ENCODE results near the gene SATB1. TPM values are rescaled to one million over a fixed set of nuclear protein-coding genes. Genes with fewer than 3 reads are reported as not detected.

Gene SATB1
- polyA plus RNA-seq, 3 donors, result 5.3 to 14.6 (median 13.8) TPM

DNA sequence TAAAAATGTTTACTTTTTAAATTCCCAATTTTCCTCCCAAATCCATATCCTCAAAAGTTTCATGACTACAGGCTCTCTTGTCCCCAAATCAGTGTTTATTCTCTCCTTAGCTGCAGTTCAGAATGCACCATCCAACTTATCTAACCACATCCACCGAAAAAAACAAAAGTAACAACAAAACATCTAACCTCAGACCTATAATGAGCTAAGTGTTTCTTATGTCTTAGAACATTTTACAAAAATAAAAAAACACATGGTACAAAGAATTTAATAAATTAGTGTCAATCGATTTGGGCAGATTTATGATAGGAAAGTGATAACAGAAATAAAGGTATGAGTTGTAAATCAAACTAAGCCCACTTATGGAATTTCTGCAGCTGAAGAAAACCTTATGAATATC, 13.6 kb downstream of the SATB1 start:
- H3K27ac ChIP-seq (ENCODE audit: low read depth, low read length), result no peak overlapping the region
- WGBS, 3 donors, result 78 to 87% (median 86%) methylated on average over 2 of the region's 2 CpGs

DNA sequence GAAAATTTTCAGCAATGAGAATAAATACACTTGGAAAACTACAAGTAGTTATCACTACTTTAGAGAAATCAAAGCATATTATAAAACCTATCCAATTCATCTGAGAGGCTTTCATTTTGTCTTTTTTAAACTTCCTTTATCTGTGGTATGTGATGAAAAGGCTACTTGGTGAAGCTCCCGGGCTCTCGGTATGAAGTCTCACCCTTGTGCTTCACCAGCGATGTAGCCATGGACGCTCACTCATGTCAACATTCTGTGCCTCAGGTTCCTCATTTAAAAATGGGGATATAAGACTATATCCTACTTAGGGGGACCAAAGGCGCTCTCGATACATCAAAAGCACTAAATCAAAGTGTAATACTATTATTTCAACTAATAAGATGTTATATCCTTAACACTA, 14.9 kb downstream of the SATB1 start:
- H3K27ac ChIP-seq (ENCODE audit: low read depth, low read length), result no peak overlapping the region
- WGBS, 3 donors, result 79 to 96% (median 89%) methylated on average over 6 of the region's 6 CpGs

DNA sequence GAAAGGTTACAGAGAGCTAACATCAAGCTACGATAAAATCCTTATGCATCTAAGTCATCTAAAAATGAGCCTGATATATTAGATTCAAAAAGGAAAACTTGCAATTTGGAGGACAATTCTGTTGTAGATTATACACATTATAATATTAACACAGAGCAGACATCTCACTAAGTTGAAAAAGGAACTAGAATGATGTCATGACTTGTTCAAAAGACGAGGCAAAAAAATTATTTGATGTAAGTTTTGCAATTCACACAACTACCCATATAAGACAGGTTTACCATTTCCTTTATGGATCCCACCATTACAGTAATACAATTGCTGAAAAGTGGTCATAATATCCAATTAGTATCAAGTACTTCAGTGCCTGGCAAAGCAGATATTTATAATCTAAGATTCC, 15.9 kb downstream of the SATB1 start:
- WGBS, 3 donors, result 73 to 88% (median 74%) methylated on average over 2 of the region's 2 CpGs
- H3K27ac ChIP-seq (ENCODE audit: low read depth, low read length), result no peak overlapping the region

GRCh38 chr3:18405141-18405540, 20.0 kb downstream of the SATB1 start:
- H3K27ac ChIP-seq (ENCODE audit: low read depth, low read length), result no peak overlapping the region
- 69 to 83% (median 71%) methylated on average over 3 of the region's 3 CpGs for WGBS, 3 donors

DNA sequence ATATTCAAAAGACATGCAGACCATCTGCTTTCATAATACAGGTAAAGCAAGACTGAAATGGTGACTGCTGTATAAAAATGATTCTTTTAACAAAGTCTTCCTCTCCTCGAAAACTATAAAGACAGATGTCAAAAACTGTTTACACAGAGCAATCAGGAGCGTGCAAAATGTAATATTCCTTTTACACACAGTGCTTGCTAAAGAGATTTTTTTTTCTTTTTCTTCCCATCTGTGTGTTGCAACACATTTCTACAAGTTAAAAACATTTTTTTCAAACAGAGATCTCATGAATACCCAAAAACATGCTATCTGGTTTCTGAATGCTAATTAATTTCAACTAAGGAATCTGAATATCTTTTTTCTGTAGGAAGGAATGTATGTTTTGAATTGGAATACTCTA, 22.1 kb downstream of the SATB1 start:
- 49 to 64% (median 56%) methylated on average over 2 of the region's 2 CpGs for WGBS, 3 donors
- no peak overlapping the region for H3K27ac ChIP-seq (ENCODE audit: low read depth, low read length)

DNA sequence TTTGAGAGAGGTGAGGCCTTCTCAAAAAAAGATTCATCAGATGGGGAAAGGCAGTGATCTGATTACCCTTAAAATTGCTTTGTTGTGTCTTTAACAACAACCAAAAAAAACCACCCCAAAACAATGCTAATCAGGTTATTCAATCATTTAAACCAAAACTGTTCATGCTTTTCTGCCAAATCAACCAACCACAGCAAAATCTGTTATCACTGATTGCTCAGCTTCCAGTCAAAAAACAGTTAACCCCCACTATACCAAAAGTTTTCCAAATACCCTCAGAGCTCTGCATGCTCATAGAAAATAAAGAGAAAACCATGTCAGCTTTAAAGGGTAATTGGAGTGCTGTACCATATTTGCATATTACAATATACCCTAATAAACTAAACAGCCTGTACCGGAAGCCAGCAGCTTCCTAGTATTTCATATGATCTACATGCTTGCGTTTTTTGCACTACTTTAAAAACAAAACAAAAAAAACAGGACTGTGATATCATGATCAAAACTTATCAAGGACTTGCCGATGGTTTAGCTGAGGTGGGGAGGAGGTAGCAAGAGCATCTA, 22.8 kb downstream of the SATB1 start:
- H3K27ac ChIP-seq (ENCODE audit: low read depth, low read length), result no peak overlapping the region
- 52 to 73% (median 61%) methylated on average over 3 of the region's 3 CpGs for WGBS, 3 donors

DNA sequence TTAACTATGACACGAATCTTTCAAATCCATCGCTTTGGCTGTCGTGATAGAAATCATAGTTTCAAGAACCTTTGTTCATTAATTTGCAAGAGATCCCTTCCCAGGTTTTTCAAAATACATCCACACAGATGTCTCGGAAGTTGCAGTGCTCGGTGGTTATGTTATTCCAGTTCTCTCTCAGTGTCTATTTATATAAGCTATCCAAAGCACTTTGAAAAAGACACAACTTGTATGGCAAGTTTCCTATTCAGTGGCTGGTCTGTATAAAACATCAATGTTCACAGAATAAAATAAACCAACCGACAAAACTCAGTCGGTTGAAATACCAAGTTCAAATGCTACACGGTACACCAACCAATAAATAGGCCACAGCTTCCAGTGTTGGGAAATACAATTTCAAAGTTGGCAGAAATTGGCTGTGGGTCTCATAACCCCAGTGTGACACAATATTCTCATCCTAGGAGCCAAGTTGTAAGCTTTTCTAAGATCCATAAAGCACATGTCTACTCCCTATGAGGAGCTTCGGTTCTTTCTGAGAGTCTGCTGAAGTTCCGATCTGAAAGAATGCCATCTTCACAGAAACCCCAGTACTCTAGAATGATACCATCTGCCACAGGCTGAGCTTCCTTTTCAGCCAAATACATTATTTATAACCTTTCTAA, 23.7 kb downstream of the SATB1 start:
- H3K27ac ChIP-seq (ENCODE audit: low read depth, low read length), result no peak overlapping the region
- 60 to 90% (median 64%) methylated on average over 10 of the region's 10 CpGs for WGBS, 3 donors

DNA sequence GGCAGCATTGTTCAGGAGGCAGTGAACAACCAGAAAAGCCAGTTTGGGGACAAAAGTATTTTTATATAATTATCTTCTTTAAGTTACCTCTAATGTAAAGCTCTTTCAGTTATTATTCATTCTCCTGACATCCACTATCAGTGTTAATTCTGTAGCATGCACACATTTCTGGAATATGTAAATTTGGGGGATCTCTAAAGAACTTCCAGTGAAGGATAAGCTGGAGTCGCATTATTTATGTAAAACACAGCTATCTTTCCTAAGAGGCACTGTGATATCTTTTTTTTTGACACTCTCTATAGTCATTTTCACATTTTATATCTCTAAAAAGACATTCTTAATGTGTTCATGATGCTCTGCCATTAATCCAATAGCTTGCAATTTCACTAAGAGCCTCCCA, 26.7 kb downstream of the SATB1 start:
- WGBS, 3 donors, result 95 to 100% (median 97%) methylated on average over 1 of the region's 1 CpG
- no peak overlapping the region for H3K27ac ChIP-seq (ENCODE audit: low read depth, low read length)

GRCh38 chr3:18396428-18396827, 28.7 kb downstream of the SATB1 start:
- WGBS, 3 donors, result 0 to 50% (median 0%) methylated on average over 1 of the region's 1 CpG
- H3K27ac ChIP-seq (ENCODE audit: low read depth, low read length), result no peak overlapping the region

DNA sequence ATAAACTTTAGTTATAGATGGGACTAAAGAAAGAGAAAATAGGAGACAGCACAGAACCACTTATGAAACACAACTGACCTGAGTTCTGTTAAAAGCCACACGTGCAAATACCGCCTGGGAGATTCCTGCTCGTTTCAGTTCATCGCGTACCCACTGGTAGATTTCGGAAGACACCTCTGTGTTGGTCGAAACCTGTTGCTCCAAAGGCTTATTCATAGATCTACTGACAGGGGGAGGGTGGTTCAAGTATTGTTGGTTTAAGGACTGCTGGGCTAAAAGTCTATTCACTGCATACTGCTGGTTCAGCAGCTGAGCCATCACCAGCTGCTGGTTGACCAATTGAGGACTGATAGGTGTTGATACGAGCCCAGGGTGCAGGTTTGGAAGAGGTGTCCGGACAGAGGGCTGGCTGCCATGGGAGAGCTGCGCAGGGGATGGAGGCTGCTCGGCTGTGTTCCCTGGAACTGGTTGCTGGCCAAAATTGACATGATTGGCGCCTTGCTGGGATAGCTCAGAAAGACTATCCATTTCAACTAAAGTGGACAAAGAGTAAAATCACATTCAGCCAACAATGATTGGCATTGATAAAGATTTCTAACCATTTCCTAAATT, 30.6 kb downstream of the SATB1 start:
- no peak overlapping the region for H3K27ac ChIP-seq (ENCODE audit: low read depth, low read length)
- WGBS, 3 donors, result 94 to 97% (median 96%) methylated on average over 12 of the region's 12 CpGs

GRCh38 chr3:18393906-18394305, 31.2 kb downstream of the SATB1 start:
- 50 to 87% (median 65%) methylated on average over 2 of the region's 2 CpGs for WGBS, 3 donors
- no peak overlapping the region for H3K27ac ChIP-seq (ENCODE audit: low read depth, low read length)

- 28 to 65% (median 54%) methylated on average over 3 of the region's 3 CpGs for WGBS, 3 donors
- H3K27ac ChIP-seq (ENCODE audit: low read depth, low read length), result no peak overlapping the region
These were observed 35.0 kb downstream of the SATB1 start for GRCh38 chr3:18390024-18390660.

DNA sequence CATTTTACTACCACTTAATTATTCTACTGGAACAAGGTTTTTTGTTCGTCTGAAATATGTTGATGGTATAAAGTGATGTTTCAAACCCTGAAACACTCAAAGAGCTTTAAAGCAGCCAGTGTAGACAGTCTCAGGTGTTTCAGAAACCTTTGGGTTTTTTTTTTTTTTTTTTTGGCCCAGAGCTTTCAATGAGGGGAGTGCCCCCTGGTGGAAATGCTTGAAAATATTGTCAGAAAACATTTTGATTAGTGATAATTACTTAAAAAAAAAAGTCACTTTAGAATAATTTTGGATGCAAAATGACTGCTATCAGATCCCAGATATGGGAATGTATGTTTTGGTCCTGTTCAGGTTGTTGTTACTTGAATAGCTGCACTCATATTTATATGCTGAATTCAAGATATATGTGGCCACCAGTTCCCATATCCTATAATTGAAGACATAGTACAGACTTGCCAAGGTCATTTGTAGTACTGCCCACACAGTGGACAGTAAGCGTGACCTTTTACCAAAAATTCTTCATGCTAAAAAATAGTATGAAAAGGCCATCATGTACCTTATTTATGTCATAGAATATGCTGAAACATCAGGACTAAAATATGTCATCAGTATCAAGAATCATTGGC, 35.9 kb downstream of the SATB1 start:
- H3K27ac ChIP-seq (ENCODE audit: low read depth, low read length), result no peak overlapping the region
- 33 to 54% (median 47%) methylated on average over 2 of the region's 2 CpGs for WGBS, 3 donors

DNA sequence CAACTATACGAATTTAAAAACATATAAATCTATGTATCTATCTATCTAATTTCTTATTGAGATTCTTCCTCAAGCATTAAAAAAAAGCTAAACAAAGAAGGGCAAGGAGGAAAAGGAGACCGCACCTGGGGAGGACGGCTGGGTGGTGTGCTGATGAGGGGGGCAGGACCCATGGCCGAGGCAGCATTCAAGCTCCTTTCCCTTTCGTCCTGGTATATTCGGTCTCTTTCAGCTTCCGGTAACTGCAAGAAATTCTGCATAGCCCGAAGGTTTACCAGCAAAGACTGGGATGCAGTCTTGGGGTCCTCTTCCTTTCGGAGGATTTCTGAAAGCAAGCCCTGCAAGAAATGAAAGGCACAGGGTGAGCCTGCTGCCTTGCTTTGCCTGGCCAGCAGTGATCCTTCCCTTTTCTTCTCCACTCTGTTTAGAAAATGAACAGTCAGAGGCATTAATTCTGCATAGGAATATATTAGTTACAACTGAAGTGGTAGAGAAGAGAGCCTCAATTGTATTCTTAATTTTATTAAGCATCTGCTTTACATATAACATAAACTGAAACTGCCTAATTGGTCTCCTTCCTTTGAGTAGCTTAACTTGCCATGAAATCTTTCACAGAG, 38.8 kb downstream of the SATB1 start:
- 95 to 98% (median 95%) methylated on average over 9 of the region's 9 CpGs for WGBS, 3 donors
- H3K27ac ChIP-seq (ENCODE audit: low read depth, low read length), result no peak overlapping the region

DNA sequence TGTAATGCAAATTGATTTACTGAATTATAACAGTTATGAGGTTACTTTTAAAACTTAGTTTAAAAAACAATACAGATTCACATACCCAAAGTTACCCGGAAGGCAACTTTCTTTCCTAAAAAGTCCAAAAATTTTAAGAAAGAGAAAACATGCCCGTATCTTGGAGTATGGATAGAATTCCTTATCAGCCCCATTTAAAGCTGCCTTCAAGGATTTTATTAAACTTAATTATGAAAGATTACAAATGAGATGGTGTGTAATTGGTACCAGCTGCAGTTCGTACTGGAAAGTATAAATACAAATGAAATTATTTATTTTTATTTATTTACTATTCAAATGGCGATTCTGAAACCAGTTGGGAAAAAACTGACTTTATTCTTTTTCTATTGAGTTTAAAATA, 39.4 kb downstream of the SATB1 start:
- no peak overlapping the region for H3K27ac ChIP-seq (ENCODE audit: low read depth, low read length)
- 83 to 97% (median 93%) methylated on average over 4 of the region's 4 CpGs for WGBS, 3 donors

DNA sequence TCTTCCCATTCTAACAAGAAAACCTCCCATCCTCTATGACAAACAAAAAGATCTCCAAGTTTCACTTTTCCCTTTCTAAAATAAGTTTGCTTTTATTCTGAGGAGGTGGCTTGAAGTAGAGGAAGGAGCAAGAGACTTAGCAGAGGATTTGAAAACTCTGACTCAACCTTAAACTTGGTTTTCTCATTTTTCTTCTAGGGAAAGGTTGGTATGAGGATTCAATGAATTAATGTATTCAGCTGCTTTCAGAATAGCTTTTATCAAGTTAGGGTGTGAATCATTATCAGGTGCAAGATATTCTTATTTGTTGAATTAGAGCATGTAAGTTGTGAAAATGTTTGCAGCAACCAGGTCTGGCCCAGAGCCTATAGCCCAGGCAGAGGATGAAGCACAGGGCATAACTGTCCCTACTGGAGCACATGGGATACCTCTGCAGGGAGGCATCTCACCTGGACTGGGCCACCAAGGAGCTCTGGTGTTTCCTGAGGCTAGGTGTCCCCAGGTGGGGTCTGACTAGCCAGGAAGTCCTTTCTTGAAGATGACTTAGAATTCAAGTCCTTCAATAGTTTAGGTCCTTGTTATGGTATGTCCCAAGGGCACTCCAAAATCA, 42.3 kb downstream of the SATB1 start:
- no peak overlapping the region for H3K27ac ChIP-seq (ENCODE audit: low read depth, low read length)

GRCh38 chr3:18379647-18380046, 45.5 kb downstream of the SATB1 start:
- WGBS, 3 donors, result 91 to 94% (median 92%) methylated on average over 2 of the region's 2 CpGs
- H3K27ac ChIP-seq (ENCODE audit: low read depth, low read length), result no peak overlapping the region

DNA sequence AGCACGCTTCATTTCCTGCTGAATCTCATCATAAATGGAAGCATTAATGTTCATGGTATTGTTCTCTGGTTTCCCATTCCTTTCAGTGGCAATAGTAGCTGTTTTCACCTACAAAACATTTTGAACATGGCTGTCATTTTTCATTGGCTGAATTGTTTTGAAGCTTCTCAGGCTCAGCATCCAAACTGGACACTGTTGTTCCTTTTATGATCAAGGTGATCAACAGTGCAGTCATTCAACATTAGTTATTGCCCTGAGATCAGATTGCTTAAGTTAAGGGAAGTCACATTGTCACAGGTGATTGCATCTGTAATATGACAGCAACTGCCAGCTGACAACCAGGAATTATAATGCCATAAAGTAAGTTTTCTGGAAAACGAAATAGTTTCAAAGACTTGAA, 46.9 kb downstream of the SATB1 start:
- H3K27ac ChIP-seq (ENCODE audit: low read depth, low read length), result no peak overlapping the region
- 77 to 90% (median 83%) methylated on average over 2 of the region's 2 CpGs for WGBS, 3 donors

Data from adipose tissue (tissue), 3 donors.